ENCODE results near the gene ADAMTSL2. TPM values are rescaled to one million over a fixed set of nuclear protein-coding genes. Genes with fewer than 3 reads are reported as not detected.
A peak's percentile ranks its signal among the peaks of the same experiment; 100 is the strongest.
"Not testable (repeated sequence)": the region's sequence is repeated elsewhere in the genome, so short reads cannot be mapped to it uniquely, and the experiment has no call there.

ADAMTSL2 gene
- total and polyA plus RNA-seq, 2 experiments from 2014 or later = 1.5 to 2.2 TPM

GRCh38 chr9:133563291-133563796 is 28.8 kb downstream of the ADAMTSL2 start:
- no peaks in the 10 kb centered on the region for H3K36me3 ChIP-seq (replicated peaks; ENCODE audit: insufficient read depth, low read depth)
- no peaks in the 10 kb centered on the region for H4K20me1 ChIP-seq (ENCODE audit: insufficient read depth, poor library complexity, severe bottlenecking)
- H3K4me1 ChIP-seq (ENCODE audit: insufficient read depth) = peaks cover 24% of the 10 kb centered on the region
- TF ChIP-seq EZH2 (IDR thresholded peaks at IDR 0.05; ENCODE audit: borderline replicate concordance) (no peak), CTCF (IDR thresholded peaks at IDR 0.05; ENCODE audit: poor library complexity) (no peak), EZH2phosphoT487 (IDR thresholded peaks at IDR 0.05; ENCODE audit: low read depth, severe bottlenecking, unreplicated experiment) (no peak)
- no peaks in the 10 kb centered on the region for H3K9me2 ChIP-seq (replicated peaks; ENCODE audit: insufficient read depth)
- 18% methylated on average over 14 of the region's 14 CpGs for WGBS (ENCODE audit: low lambda C conversion rate, missing lambda C conversion rate)
- no peaks in the 10 kb centered on the region for H3K27me3 ChIP-seq
- no peak overlapping the region for H3K27ac ChIP-seq
- H3K9me3 ChIP-seq (ENCODE audit: low read depth) = no peaks in the 10 kb centered on the region
- H3K4me2 ChIP-seq = peak overlapping the region; percentile 15
- H3K79me2 ChIP-seq = no peaks in the 10 kb centered on the region
- no peak overlapping the region for H2AFZ ChIP-seq
- H3K4me3 ChIP-seq = no peak overlapping the region
- DNase-seq (ENCODE audit: low spot score) = peak; percentile 75

DNA sequence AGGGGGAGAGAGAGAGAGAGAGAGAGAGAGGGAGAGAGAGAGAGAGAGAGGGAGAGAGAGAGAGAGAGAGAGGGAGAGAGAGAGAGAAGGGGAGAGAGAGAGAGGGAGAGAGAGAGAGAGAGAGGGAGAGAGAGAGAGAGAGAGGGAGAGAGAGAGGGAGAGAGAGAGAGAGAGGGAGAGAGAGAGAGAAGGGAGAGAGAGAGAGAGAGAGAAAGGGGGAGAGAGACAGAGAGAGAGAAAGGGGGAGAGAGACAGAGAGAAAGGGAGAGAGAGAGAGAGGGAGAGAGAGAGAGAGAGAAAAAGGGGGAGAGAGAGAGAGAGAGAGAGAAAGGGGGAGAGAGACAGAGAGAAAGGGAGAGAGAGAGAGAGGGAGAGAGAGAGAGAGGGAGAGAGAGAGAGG is 29.3 kb downstream of the ADAMTSL2 start:
- not testable (repeated sequence) for H2AFZ ChIP-seq; H3K27me3 ChIP-seq; H4K20me1 ChIP-seq (ENCODE audit: insufficient read depth, poor library complexity, severe bottlenecking); H3K79me2 ChIP-seq; H3K27ac ChIP-seq; H3K9me2 ChIP-seq (replicated peaks; ENCODE audit: insufficient read depth); H3K4me3 ChIP-seq; DNase-seq (ENCODE audit: low spot score); H3K9me3 ChIP-seq (ENCODE audit: low read depth); H3K36me3 ChIP-seq (replicated peaks; ENCODE audit: insufficient read depth, low read depth)
- Histone ChIP-seq H3K4me2 (peak overlapping the region; percentile 15), H3K4me1 (ENCODE audit: insufficient read depth) (peaks cover 20% of the 10 kb centered on the region)
- TF ChIP-seq CTCF (IDR thresholded peaks at IDR 0.05; ENCODE audit: poor library complexity) = peak; percentile 26

DNA sequence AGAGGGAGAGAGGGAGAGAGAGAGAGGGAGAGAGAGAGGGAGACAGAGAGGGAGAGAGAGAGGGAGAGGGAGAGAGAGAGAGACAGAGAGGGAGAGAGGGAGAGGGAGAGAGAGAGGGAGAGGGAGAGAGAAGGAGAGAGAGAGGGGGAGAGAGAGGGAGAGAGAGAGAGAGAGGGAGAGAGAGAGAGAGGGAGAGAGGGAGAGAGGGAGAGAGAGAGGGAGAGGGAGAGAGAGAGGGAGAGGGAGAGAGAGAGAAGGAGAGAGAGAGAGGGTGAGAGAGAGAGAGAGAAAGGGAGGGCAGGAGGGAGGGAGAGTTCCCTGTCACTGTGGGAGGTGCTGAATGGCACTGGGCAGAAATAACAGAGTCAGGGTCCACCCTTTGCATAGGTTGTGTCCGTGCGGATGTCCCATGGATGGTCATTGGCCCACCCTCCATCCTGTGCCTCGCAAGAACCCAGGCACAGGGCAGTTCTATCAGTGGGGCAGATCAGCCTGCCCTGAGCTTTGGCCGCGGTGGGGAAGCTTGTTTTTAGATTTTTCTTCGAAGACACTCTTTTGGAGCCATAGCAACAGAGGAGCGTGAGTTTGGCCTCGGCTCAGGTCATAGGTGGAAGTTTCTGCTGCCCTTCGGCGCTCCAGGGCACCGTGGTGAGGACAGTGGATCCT is 30.1 kb downstream of the ADAMTSL2 start:
- Histone ChIP-seq H3K4me2 (no peak overlapping the region), H3K4me3 (no peak overlapping the region), H3K4me1 (ENCODE audit: insufficient read depth) (peaks cover 16% of the 10 kb centered on the region), H3K79me2 (no peaks in the 10 kb centered on the region), H4K20me1 (ENCODE audit: insufficient read depth, poor library complexity, severe bottlenecking) (no peaks in the 10 kb centered on the region), H3K9me2 (replicated peaks; ENCODE audit: insufficient read depth) (no peaks in the 10 kb centered on the region), H3K27ac (peak overlapping the region; percentile 80), H3K9me3 (ENCODE audit: low read depth) (no peaks in the 10 kb centered on the region), H3K27me3 (no peaks in the 10 kb centered on the region), H2AFZ (no peak overlapping the region), H3K36me3 (replicated peaks; ENCODE audit: insufficient read depth, low read depth) (no peaks in the 10 kb centered on the region)
- no peak for DNase-seq (ENCODE audit: low spot score)
- 88% methylated on average over 11 of the region's 11 CpGs for WGBS (ENCODE audit: low lambda C conversion rate, missing lambda C conversion rate)
- TF ChIP-seq EZH2 (IDR thresholded peaks at IDR 0.05; ENCODE audit: borderline replicate concordance) = no peak
- TF ChIP-seq EZH2phosphoT487 (IDR thresholded peaks at IDR 0.05; ENCODE audit: low read depth, severe bottlenecking, unreplicated experiment) = no peak
- peak; percentile 13 for TF ChIP-seq CTCF (IDR thresholded peaks at IDR 0.05; ENCODE audit: poor library complexity)

Measured in hepatocyte (in vitro differentiated cells).